Uterus (tissue), 4 donors: Measurements from ENCODE around the gene CHN2. TPM values are rescaled to one million over a fixed set of nuclear protein-coding genes. Genes with fewer than 3 reads are reported as not detected.

Experiments used
- DNase-seq, 2 donors: peaks; one replicate each; pipeline ENCODE4 v3.0.0-alpha.2; 2019 to 2020
- H3K27ac ChIP-seq, 2 donors: fragments of 200-600 bp; sonication (generic); 1 replicate in 1 of 2; 2 replicates in 1 of 2; pipeline ENCODE4 v1.5.1; 2016 to 2018
- H3K27me3 ChIP-seq, 2 donors: fragments of 200-600 bp; sonication (generic); one replicate each; pipeline ENCODE4 v1.5.1; 2018 to 2019; ENCODE audit warnings: control low read depth in 1 of 2
- H3K36me3 ChIP-seq, 2 donors: fragments of 200-600 bp; sonication (generic); one replicate each; pipeline ENCODE4 v1.5.1; 2019; ENCODE audit warnings: control low read depth in 1 of 2
- H3K4me1 ChIP-seq, 2 donors: fragments of 200-600 bp; sonication (generic); one replicate each; pipeline ENCODE4 v1.5.1; 2018 to 2019; ENCODE audit warnings: control low read depth in 1 of 2
- H3K4me3 ChIP-seq, 2 donors: fragments of 200-600 bp; sonication (generic); 1 replicate in 1 of 2; 2 replicates in 1 of 2; pipeline ENCODE4 v1.5.1; 2018 to 2019; ENCODE audit warnings: mild to moderate bottlenecking in 1 of 2
- H3K9me3 ChIP-seq, 2 donors: fragments of 200-600 bp; sonication (generic); one replicate each; pipeline ENCODE4 v1.5.1; 2019; ENCODE audit warnings: control low read depth in 1 of 2
- POLR2A ChIP-seq, 2 donors: fragments of 450-650 bp; IDR thresholded peaks; one replicate each; pipeline ENCODE4 v1.6.1; 2016; ENCODE audit warnings: antibody characterized with exemption in 2 of 2, mild to moderate bottlenecking in 1 of 2, moderate library complexity in 1 of 2
- intact Hi-C: fragments of 100-400 bp; cut with DNase I; formaldehyde crosslinking; loops from one replicate; pipeline ENCODE4 v1.15.1; 2023; ENCODE audit warnings: low total_unique reads
- total RNA-seq, 4 donors: library from RNA; depleted of rRNA in 3 of 4; stranded (reverse); fragments of >200 nt in 3 of 4; gene quantifications; one replicate each; pipeline versions ENCODE4 v1.1.0 to v1.2.4, GENCODE V29; 2014 to 2023
- TF ChIP-seq, protein P1 (sequence below), 4 experiments: fragments of 200-600 bp in 2 of 4; fragments of 450-650 bp in 2 of 4; sonication (generic) in 2 of 4; IDR thresholded peaks; one replicate each; pipeline ENCODE4 v1.5.1; 2016 to 2019; ENCODE audit warnings: antibody characterized with exemption in 4 of 4, mild to moderate bottlenecking in 2 of 4, moderate library complexity in 1 of 4
- donor health status: DM: yes; HTN: yes; CAD: no.

CHN2 gene
- total RNA-seq, 4 donors from 2014 or later, result 9.8 to 22.9 (median 18.3) TPM

GRCh38 chr7:29459589-29459988 lies 265.0 kb downstream of the CHN2 start:
- intact Hi-C loops, result no loop called here
- Histone ChIP-seq H3K4me3 (no peak overlapping the region), H3K4me1 (no peaks in the 10 kb centered on the region), H3K36me3 (no peaks in the 10 kb centered on the region), H3K9me3 (no peaks in the 10 kb centered on the region), H3K27ac (no peak overlapping the region), H3K27me3 (no peaks in the 10 kb centered on the region)
- DNase-seq, result no peak
- TF ChIP-seq POLR2A (IDR thresholded peaks at IDR 0.05), result no peak
- TF ChIP-seq, protein P1, sequence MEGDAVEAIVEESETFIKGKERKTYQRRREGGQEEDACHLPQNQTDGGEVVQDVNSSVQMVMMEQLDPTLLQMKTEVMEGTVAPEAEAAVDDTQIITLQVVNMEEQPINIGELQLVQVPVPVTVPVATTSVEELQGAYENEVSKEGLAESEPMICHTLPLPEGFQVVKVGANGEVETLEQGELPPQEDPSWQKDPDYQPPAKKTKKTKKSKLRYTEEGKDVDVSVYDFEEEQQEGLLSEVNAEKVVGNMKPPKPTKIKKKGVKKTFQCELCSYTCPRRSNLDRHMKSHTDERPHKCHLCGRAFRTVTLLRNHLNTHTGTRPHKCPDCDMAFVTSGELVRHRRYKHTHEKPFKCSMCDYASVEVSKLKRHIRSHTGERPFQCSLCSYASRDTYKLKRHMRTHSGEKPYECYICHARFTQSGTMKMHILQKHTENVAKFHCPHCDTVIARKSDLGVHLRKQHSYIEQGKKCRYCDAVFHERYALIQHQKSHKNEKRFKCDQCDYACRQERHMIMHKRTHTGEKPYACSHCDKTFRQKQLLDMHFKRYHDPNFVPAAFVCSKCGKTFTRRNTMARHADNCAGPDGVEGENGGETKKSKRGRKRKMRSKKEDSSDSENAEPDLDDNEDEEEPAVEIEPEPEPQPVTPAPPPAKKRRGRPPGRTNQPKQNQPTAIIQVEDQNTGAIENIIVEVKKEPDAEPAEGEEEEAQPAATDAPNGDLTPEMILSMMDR (IDR thresholded peaks at IDR 0.05), result no peak

DNA sequence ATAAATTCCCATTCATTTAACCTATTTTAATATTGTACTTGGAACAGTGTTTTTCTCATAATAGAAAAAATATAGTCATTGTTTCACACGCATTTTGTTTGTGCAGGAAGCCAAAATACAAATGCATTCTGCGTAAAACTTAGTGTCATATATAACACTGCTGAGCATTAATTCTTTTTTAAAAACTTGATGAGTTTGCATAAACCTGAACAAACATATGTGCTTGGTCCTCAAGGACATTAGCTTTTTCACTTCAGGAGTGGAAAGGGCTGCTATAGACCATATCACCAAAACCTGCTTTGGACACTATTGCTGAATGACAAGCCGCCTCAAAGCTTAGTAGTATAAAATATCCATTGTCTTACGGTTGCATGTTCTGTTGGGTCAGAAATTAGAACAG lies 267.4 kb downstream of the CHN2 start:
- Histone ChIP-seq H3K4me1 (no peaks in the 10 kb centered on the region), H3K9me3 (no peaks in the 10 kb centered on the region), H3K36me3 (no peaks in the 10 kb centered on the region), H3K4me3 (no peak overlapping the region), H3K27ac (no peak overlapping the region), H3K27me3 (no peaks in the 10 kb centered on the region)
- intact Hi-C loops, result no loop called here
- no peak for TF ChIP-seq POLR2A (IDR thresholded peaks at IDR 0.05)
- TF ChIP-seq, protein P1 (IDR thresholded peaks at IDR 0.05), result no peak
- no peak for DNase-seq

GRCh38 chr7:29463504-29464158 lies 269.1 kb downstream of the CHN2 start:
- no peak for DNase-seq
- no peaks in the 10 kb centered on the region for H3K4me1 ChIP-seq
- H3K4me3 ChIP-seq, result no peak overlapping the region
- no peaks in the 10 kb centered on the region for H3K27me3 ChIP-seq
- TF ChIP-seq POLR2A (IDR thresholded peaks at IDR 0.05), result no peak
- TF ChIP-seq, protein P1 (IDR thresholded peaks at IDR 0.05), result no peak
- no peaks in the 10 kb centered on the region for H3K9me3 ChIP-seq
- no peak overlapping the region for H3K27ac ChIP-seq
- H3K36me3 ChIP-seq, result no peaks in the 10 kb centered on the region
- intact Hi-C loops, result no loop called here

DNA sequence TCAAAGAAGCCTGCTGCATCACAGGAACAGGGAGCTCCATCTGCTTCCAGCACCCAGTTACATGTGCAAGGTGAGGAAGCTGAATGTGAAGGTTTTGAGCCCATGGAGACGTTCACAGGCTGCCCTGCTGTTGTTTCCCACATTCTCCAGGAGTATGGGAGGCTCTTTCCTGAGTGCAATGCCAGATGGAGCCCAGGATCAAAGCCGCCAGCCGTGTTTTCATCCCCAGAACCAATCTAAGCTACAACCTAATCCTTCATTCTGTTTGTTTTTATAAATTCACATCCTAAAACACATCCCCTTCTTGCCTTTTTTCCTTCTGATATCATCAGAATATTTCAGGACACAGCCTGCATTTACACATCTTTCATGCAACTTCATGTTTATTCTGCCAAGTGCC lies 270.2 kb downstream of the CHN2 start:
- Histone ChIP-seq H3K27ac (no peak overlapping the region), H3K4me1 (no peaks in the 10 kb centered on the region), H3K4me3 (no peak overlapping the region), H3K9me3 (no peaks in the 10 kb centered on the region), H3K27me3 (no peaks in the 10 kb centered on the region), H3K36me3 (no peaks in the 10 kb centered on the region)
- no peak for DNase-seq
- intact Hi-C loops, result no loop called here
- TF ChIP-seq, protein P1 (IDR thresholded peaks at IDR 0.05), result no peak
- TF ChIP-seq POLR2A (IDR thresholded peaks at IDR 0.05), result no peak

DNA sequence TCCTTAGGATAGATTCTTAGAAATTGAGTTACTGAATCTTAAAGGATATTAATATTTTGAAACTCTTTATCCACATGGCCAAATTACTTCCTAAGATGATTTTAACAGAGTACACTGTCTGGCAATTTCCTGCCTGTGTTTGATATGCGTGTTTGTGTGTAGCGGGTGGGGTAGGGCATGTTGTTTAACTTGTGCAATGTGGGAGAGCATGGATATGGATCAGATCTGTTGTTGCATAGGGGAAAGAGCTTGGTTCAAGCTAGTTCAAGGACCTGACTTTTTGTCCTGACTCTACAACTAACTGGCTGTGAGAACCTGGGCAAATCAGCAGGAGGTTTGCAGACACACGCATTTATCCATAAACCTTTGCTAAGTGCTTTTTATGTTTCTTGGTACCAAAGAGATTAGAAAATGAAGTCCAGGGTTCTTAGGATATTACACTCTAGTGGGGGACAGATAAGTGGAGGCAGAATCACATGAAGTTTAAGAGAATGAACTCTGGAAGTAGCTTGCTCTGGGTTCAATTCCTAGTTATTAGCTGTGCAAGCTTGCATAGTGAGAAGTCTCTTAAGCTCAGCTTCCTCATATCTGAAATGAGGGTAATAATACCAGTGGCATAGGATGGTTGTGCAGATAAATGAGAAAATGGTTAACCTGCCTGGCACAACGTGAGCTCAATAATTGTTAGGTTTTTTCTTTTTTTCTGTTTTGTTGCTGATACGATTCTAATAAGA lies 272.8 kb downstream of the CHN2 start:
- no peaks in the 10 kb centered on the region for H3K9me3 ChIP-seq
- no peaks in the 10 kb centered on the region for H3K27me3 ChIP-seq
- H3K4me3 ChIP-seq, result no peak overlapping the region
- DNase-seq, result no peak
- H3K27ac ChIP-seq, result no peak overlapping the region
- TF ChIP-seq, protein P1 (IDR thresholded peaks at IDR 0.05), result no peak
- no peak for TF ChIP-seq POLR2A (IDR thresholded peaks at IDR 0.05)
- intact Hi-C loops, result no loop called here
- H3K36me3 ChIP-seq, result no peaks in the 10 kb centered on the region
- H3K4me1 ChIP-seq, result no peaks in the 10 kb centered on the region
